Transverse colon (tissue), 4 donors: ENCODE data around the gene STK40.

Source experiments
- CTCF ChIP-seq, 5 experiments: fragments of 200-600 bp in 3 of 5; fragments of 450-650 bp in 2 of 5; sonication (generic) in 3 of 5; IDR thresholded peaks; 1 replicate in 2 of 5; 2 replicates in 3 of 5; pipeline ENCODE4 v1.5.1; 2016 to 2017; ENCODE audit warnings: antibody characterized with exemption in 5 of 5, inconsistent platforms in 3 of 5, mild to moderate bottlenecking in 2 of 5, moderate library complexity in 1 of 5
- EP300 ChIP-seq: sonication (generic); formaldehyde crosslinking; IDR thresholded peaks from one replicate; pipeline ENCODE4 v1.6.1; 2017; ENCODE audit warnings: antibody characterized with exemption, low read depth
- POLR2AphosphoS5 ChIP-seq, 3 donors: sonication (generic); formaldehyde crosslinking; IDR thresholded peaks; one replicate each; pipeline ENCODE4 v1.6.1; 2016; ENCODE audit warnings: antibody characterized with exemption in 3 of 3

DNA sequence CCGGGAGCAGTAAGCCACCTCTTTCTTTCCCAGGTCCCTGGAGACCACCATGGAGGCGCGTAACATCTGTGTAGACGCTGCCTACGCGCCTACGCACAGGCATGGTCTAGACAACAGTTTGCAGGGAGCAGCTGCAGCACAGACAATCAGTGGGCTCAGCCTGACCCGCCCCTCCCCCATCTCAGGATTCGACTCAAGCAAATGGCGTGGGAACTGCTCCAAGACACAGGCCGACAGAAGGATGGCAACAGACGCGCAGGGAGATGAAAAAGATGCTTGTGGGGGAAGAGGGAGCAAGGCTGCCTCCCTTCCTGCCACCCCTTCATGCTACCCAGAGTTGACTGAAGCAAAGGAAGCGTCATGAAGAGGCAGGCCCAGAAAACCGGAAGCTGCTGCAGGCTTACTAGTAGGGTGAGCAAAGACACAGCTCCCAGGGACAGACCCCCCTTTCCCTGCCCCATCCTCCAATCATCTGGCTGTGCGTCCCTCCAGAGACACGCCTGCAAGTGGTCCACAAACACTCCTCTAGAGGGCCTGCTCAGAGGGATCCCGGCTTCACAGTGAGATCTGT, 19.5 kb downstream of the STK40 start:
- TF ChIP-seq CTCF (IDR thresholded peaks at IDR 0.05): no peak
- TF ChIP-seq EP300: no peak
- TF ChIP-seq POLR2AphosphoS5 (IDR thresholded peaks at IDR 0.05): no peak
